RWPE2 (cell line): Measurements from ENCODE around the gene ULBP1.
"Not testable (repeated sequence)": the region's sequence is repeated elsewhere in the genome, so short reads cannot be mapped to it uniquely, and the experiment has no call there.

ENCODE experiments used
- ATAC-seq: fragments of 200-7000 bp; cut with Tn5 transposase; 3 replicates; pipeline ENCODE4 v1.9.1; 2021; ENCODE audit warnings: low read depth
- DNase-seq: peaks from one replicate; pipeline ENCODE4 v3.0.0-alpha.2; 2020; ENCODE audit warnings: low spot score
- H3K27ac ChIP-seq: fragments of 450-650 bp; 2 replicates; pipeline ENCODE4 v1.5.1; 2017; ENCODE audit warnings: mild to moderate bottlenecking; ENCODE audit not compliant: poor library complexity, severe bottlenecking
- H3K27me3 ChIP-seq: fragments of 250-450 bp; sonication (Bioruptor Pico); 2 replicates; pipeline ENCODE4 v1.5.1; 2021; ENCODE audit warnings: mild to moderate bottlenecking, moderate library complexity; ENCODE audit not compliant: insufficient read depth, poor library complexity, severe bottlenecking
- H3K36me3 ChIP-seq: fragments of 250-450 bp; sonication (Bioruptor Pico); 2 replicates; pipeline ENCODE4 v1.5.1; 2020; ENCODE audit warnings: low read depth, mild to moderate bottlenecking, moderate library complexity
- H3K4me1 ChIP-seq: fragments of 250-450 bp; sonication (Bioruptor Pico); 2 replicates; pipeline ENCODE4 v1.5.1; 2021; ENCODE audit warnings: mild to moderate bottlenecking, moderate library complexity; ENCODE audit not compliant: insufficient read depth, poor library complexity, severe bottlenecking
- H3K4me3 ChIP-seq: fragments of 250-450 bp; sonication (Bioruptor Pico); 2 replicates; pipeline ENCODE4 v1.5.1; 2021; ENCODE audit warnings: mild to moderate bottlenecking, moderate library complexity; ENCODE audit not compliant: severe bottlenecking
- H3K9me3 ChIP-seq: fragments of 250-450 bp; sonication (Bioruptor Pico); 2 replicates; pipeline ENCODE4 v1.5.1; 2021; ENCODE audit warnings: mild to moderate bottlenecking, moderate library complexity; ENCODE audit not compliant: severe bottlenecking
- TF ChIP-seq, protein P1 (sequence below): fragments of 450-650 bp; IDR thresholded peaks from one replicate; pipeline ENCODE4 v1.5.1; 2017; ENCODE audit warnings: mild to moderate bottlenecking, moderate library complexity; ENCODE audit not compliant: poor library complexity, severe bottlenecking

The ULBP1 gene

DNA sequence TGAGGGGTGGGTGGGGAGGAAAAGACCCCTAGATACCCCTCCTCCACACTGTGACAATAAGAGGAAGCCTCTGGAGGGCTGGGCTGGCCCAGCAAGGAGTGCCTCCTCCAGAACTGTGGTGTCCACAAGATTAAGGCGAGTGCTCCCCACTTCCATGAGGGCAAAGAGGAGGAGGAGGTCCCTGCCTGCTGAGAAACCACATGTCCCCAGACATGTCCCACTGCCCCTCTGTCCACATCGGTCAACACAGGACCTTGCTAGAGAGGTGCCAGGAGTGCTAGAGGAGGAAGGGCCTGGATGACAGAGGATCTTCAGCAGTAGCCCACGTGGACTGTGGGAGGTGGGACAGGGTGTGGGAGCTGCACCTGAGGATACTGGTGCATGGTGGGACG, 43.9 kb upstream of the ULBP1 start:
- peaks cover 3% of the 10 kb centered on the region for H3K4me1 ChIP-seq
- no peaks in the 10 kb centered on the region for H3K9me3 ChIP-seq
- DNase-seq, result no peak
- no peaks in the 10 kb centered on the region for H3K27me3 ChIP-seq
- ATAC-seq, result no peak
- H3K27ac ChIP-seq, result no peak overlapping the region
- H3K36me3 ChIP-seq, result no peaks in the 10 kb centered on the region
- H3K4me3 ChIP-seq, result no peak overlapping the region
- TF ChIP-seq, protein P1, sequence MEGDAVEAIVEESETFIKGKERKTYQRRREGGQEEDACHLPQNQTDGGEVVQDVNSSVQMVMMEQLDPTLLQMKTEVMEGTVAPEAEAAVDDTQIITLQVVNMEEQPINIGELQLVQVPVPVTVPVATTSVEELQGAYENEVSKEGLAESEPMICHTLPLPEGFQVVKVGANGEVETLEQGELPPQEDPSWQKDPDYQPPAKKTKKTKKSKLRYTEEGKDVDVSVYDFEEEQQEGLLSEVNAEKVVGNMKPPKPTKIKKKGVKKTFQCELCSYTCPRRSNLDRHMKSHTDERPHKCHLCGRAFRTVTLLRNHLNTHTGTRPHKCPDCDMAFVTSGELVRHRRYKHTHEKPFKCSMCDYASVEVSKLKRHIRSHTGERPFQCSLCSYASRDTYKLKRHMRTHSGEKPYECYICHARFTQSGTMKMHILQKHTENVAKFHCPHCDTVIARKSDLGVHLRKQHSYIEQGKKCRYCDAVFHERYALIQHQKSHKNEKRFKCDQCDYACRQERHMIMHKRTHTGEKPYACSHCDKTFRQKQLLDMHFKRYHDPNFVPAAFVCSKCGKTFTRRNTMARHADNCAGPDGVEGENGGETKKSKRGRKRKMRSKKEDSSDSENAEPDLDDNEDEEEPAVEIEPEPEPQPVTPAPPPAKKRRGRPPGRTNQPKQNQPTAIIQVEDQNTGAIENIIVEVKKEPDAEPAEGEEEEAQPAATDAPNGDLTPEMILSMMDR, result no peak

- H3K27me3 ChIP-seq, result no peaks in the 10 kb centered on the region
- TF ChIP-seq, protein P1, result no peak
Measured at GRCh38 chr6:149921361-149921760, 42.4 kb upstream of the ULBP1 start.

DNA sequence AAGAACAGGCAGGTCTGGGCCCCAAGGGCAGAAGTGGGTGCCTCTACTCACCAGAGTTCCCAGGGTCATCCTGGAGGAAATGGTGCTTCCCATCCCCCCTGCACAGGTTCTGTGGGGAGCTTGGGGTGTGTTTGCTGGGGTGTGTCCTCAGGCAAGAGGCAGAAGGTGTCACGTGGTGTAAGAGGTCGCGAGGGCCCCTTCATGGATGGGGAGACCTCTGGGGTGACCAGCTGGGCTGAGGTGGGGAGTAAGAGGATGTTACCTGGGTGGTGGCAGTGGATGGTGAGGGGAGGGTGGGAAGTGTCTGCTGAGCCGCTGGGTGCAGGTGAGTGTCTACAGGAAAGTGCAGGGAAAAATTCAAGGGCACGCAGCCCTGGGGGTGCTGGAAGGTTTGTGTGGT, 41.7 kb upstream of the ULBP1 start:
- not testable (repeated sequence) for H3K27ac ChIP-seq, DNase-seq, H3K9me3 ChIP-seq, H3K36me3 ChIP-seq, H3K27me3 ChIP-seq, H3K4me1 ChIP-seq, ATAC-seq
- peak overlapping the region; percentile 38 for H3K4me3 ChIP-seq

More at GRCh38 chr6:149921361-149921760, 42.4 kb upstream of the ULBP1 start:
- H3K36me3 ChIP-seq, result no peaks in the 10 kb centered on the region
- no peak overlapping the region for H3K27ac ChIP-seq
- ATAC-seq, result no peak
- H3K9me3 ChIP-seq, result no peaks in the 10 kb centered on the region
- peaks cover 6% of the 10 kb centered on the region for H3K4me1 ChIP-seq
- H3K4me3 ChIP-seq, result no peak overlapping the region
- no peak for DNase-seq

GRCh38 chr6:149922642-149923326, 41.0 kb upstream of the ULBP1 start, which contains the start of gene RAET1G:
RAET1G (minus strand) TSS chr6:149923121; CDS start chr6:149923010, 111 bp downstream.
- Histone ChIP-seq H3K36me3 (no peaks in the 10 kb centered on the region), H3K4me3 (peak within 1 kb of the TSS; percentile 38), H3K4me1 (peaks cover 6% of the 10 kb centered on the region), H3K27me3 (no peaks in the 10 kb centered on the region), H3K9me3 (no peaks in the 10 kb centered on the region), H3K27ac (no peak within 1 kb of the TSS)
- TF ChIP-seq, protein P1, result no peak
- peak; percentile 90 for ATAC-seq
- peak; percentile 94 for DNase-seq

GRCh38 chr6:149923327-149923986, 40.3 kb upstream of the ULBP1 start:
- H3K9me3 ChIP-seq, result no peaks in the 10 kb centered on the region
- DNase-seq, result no peak
- peaks cover 6% of the 10 kb centered on the region for H3K4me1 ChIP-seq
- no peaks in the 10 kb centered on the region for H3K27me3 ChIP-seq
- TF ChIP-seq, protein P1, result no peak
- H3K36me3 ChIP-seq, result no peaks in the 10 kb centered on the region
- H3K4me3 ChIP-seq, result peak overlapping the region; percentile 38
- ATAC-seq, result no peak
- H3K27ac ChIP-seq, result no peak overlapping the region
